OCI-LY1 (cell line): Measurements from ENCODE around the gene DUSP22.

Experiments
- CTCF ChIP-seq: fragments of 200-600 bp; sonication (generic), shearing (Covaris generic); IDR thresholded peaks from 2 replicates; pipeline ENCODE4 v1.5.1; 2017; ENCODE audit warnings: mild to moderate bottlenecking, antibody characterized with exemption, low read length, moderate library complexity, mixed read lengths
- EZH2 ChIP-seq: fragments of 200-600 bp; sonication (generic), shearing (Covaris generic); IDR thresholded peaks from 2 replicates; pipeline ENCODE4 v1.8.0; 2017; ENCODE audit warnings: borderline replicate concordance, mixed run types, mild to moderate bottlenecking, antibody characterized with exemption, low read length, moderate library complexity, mixed read lengths

DNA sequence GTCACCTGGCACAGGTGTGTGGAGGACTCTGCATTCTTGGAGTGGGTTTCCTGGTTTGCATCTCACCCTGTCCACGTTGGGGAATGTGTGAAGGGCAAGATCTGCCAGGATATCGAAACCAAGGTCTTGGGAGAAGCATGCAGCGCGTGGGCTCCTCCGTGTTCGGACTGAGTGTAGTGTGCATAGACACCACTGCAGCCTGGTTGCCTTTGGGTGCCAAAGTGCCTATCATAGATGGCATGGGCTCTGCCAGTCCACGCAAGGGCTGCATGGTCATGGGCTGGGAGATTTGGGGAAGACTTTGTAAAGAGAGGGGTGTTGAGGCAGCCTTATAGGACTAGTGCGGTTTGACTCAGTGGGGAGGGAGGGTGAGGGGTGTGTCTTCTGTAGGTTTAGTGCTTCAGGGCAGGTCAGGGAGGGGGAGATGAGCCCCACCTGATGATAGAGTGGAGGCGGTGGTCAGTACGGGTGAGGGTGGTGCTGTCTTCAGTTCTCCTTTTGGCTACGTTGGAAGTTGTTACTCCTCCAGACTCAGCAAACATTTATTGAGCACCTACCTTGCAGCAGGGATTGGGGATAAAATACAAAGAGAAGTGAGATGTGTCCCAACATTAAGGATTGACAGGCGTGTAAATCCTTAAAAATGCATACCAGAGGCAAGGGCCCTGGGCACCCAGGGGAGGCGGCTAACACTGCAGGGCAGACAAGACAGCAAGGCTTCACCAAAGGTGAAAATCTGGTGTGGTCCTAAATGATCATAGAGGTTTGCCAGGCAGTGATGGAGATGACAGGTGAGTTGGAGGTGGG lies 28.3 kb downstream of the DUSP22 start:
- no peak for TF ChIP-seq CTCF
- TF ChIP-seq EZH2, result no peak
